ENCODE data around the gene NOX1. TPM values are rescaled to one million over a fixed set of nuclear protein-coding genes. Genes with fewer than 3 reads are reported as not detected.

Gene NOX1
- total RNA-seq, 1 donor from 2014 or later, result not detected

DNA sequence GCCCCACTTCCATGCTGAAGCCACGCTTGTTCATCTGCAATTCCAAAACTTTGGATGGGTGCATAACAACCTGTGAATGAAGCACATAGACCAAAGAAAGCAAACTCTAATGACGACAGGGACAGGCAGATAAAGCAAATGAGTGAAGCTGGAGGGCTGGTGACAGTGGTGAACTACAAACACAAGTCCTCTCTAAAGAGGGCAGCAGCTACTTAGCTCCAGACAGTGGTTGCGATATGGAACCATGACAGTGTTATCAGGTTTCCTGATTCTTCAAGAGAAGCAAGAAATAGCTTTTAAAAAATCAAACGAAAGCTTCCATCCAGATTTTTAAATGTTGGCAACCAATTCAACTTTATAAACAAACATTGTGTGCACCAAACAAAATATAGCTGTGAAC lies 23.8 kb downstream of the NOX1 start:
- TF ChIP-seq, protein P1, sequence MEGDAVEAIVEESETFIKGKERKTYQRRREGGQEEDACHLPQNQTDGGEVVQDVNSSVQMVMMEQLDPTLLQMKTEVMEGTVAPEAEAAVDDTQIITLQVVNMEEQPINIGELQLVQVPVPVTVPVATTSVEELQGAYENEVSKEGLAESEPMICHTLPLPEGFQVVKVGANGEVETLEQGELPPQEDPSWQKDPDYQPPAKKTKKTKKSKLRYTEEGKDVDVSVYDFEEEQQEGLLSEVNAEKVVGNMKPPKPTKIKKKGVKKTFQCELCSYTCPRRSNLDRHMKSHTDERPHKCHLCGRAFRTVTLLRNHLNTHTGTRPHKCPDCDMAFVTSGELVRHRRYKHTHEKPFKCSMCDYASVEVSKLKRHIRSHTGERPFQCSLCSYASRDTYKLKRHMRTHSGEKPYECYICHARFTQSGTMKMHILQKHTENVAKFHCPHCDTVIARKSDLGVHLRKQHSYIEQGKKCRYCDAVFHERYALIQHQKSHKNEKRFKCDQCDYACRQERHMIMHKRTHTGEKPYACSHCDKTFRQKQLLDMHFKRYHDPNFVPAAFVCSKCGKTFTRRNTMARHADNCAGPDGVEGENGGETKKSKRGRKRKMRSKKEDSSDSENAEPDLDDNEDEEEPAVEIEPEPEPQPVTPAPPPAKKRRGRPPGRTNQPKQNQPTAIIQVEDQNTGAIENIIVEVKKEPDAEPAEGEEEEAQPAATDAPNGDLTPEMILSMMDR (IDR thresholded peaks at IDR 0.05), result no peak
- no peak for DNase-seq (ENCODE audit: low spot score)
- Mint-ChIP-seq H3K27me3 (ENCODE audit: low read depth) (no peaks in the 10 kb centered on the region), H3K9me3 (ENCODE audit: low read depth) (peaks cover 7% of the 10 kb centered on the region), H3K4me3 (ENCODE audit: unreplicated experiment) (no peak overlapping the region), H3K27ac (ENCODE audit: unreplicated experiment) (no peak overlapping the region), H3K36me3 (ENCODE audit: low read depth) (no peaks in the 10 kb centered on the region), H3K4me1 (ENCODE audit: low read depth) (peaks cover 1% of the 10 kb centered on the region)

GRCh38 chrX:100831219-100831946 lies 42.8 kb downstream of the NOX1 start:
- Mint-ChIP-seq H3K27me3 (ENCODE audit: low read depth) (no peaks in the 10 kb centered on the region), H3K4me3 (ENCODE audit: unreplicated experiment) (no peak overlapping the region), H3K9me3 (ENCODE audit: low read depth) (no peaks in the 10 kb centered on the region), H3K36me3 (ENCODE audit: low read depth) (peaks cover 17% of the 10 kb centered on the region), H3K4me1 (ENCODE audit: low read depth) (no peaks in the 10 kb centered on the region), H3K27ac (ENCODE audit: unreplicated experiment) (no peak overlapping the region)
- TF ChIP-seq, protein P1 (IDR thresholded peaks at IDR 0.05), result no peak
- DNase-seq (ENCODE audit: low spot score), result no peak

DNA sequence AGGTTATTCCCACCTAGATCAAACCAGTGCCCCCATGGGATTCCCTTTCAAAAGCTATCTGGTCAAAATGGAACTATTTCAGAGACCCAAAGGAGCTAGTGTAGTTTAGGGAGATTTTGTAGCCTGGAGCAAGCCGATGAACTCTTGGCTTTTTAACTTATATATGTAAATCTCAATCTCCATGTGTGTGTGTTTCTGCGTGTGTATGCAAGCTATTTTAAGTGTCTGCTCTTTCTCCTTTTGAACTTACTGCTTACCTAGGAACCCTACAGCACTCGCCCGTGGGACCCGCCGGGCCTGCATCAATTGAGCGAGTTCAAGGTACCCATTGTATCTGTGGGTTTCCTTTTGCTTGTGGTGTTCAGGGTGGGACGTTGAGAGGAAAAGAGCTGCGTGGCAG lies 43.6 kb downstream of the NOX1 start:
- Mint-ChIP-seq H3K9me3 (ENCODE audit: low read depth) (no peaks in the 10 kb centered on the region), H3K36me3 (ENCODE audit: low read depth) (peaks cover 15% of the 10 kb centered on the region), H3K27ac (ENCODE audit: unreplicated experiment) (no peak overlapping the region), H3K4me1 (ENCODE audit: low read depth) (no peaks in the 10 kb centered on the region), H3K4me3 (ENCODE audit: unreplicated experiment) (no peak overlapping the region), H3K27me3 (ENCODE audit: low read depth) (no peaks in the 10 kb centered on the region)
- TF ChIP-seq, protein P1 (IDR thresholded peaks at IDR 0.05), result no peak
- DNase-seq (ENCODE audit: low spot score), result no peak

DNA sequence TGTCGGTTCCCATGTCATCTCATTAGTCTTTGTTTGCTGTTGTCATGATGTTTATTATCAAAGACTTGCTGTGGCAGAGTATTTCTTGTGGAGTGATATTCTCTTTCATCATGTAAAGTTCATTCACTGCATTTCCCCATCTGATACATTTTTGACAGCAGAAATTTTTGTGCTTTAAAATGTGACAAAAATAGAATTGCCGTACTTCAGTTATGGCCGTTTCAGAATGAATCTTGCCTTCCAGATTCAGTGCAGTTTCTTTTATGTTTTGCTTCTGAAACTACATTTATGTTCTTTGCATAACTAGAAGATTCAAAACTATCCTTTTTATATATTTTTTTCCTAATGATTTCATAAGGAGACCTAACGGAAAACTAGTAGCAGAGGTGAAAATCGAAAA lies 44.0 kb downstream of the NOX1 start:
- TF ChIP-seq, protein P1 (IDR thresholded peaks at IDR 0.05), result no peak
- Mint-ChIP-seq H3K27me3 (ENCODE audit: low read depth) (no peaks in the 10 kb centered on the region), H3K4me3 (ENCODE audit: unreplicated experiment) (no peak overlapping the region), H3K36me3 (ENCODE audit: low read depth) (peaks cover 15% of the 10 kb centered on the region), H3K9me3 (ENCODE audit: low read depth) (no peaks in the 10 kb centered on the region), H3K4me1 (ENCODE audit: low read depth) (no peaks in the 10 kb centered on the region), H3K27ac (ENCODE audit: unreplicated experiment) (no peak overlapping the region)
- no peak for DNase-seq (ENCODE audit: low spot score)

DNA sequence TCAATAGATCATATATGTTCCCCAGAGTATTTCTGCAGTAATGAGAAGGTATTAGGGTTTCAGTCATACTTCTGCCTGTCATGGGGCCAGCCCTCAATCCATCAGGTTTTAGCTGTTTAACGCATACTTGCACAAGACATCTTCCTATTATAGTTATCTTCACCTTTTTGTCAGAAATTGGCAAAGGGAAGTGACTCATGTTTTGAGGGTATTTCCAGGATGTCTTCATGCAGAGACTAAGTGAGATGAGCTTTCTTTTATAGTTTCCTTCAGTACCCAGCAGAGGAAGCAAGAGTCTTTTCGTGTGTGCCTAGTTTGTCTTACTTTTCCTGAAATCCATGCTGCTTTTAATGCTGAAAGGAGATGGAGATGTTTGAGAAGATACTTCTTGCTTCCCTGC lies 44.4 kb downstream of the NOX1 start:
- no peak overlapping the region for H3K27ac Mint-ChIP-seq (ENCODE audit: unreplicated experiment)
- no peaks in the 10 kb centered on the region for H3K4me1 Mint-ChIP-seq (ENCODE audit: low read depth)
- H3K36me3 Mint-ChIP-seq (ENCODE audit: low read depth), result peaks cover 15% of the 10 kb centered on the region
- no peak for DNase-seq (ENCODE audit: low spot score)
- TF ChIP-seq, protein P1 (IDR thresholded peaks at IDR 0.05), result no peak
- no peak overlapping the region for H3K4me3 Mint-ChIP-seq (ENCODE audit: unreplicated experiment)
- H3K9me3 Mint-ChIP-seq (ENCODE audit: low read depth), result no peaks in the 10 kb centered on the region
- no peaks in the 10 kb centered on the region for H3K27me3 Mint-ChIP-seq (ENCODE audit: low read depth)

Measured in chondrocyte (in vitro differentiated cells).